Stimulated activated CD8-positive, alpha-beta memory T cell treated with anti-CD3 and anti-CD28 coated beads, Interleukin-4, amount 100 ng/mL, for 24 hours (primary cell): ENCODE measurements around the gene SART3.
A peak's percentile ranks its signal among the peaks of the same experiment; 100 is the strongest.

ENCODE experiments used
- DNase-seq: peaks from one replicate; pipeline ENCODE4 v3.0.0-alpha.2; 2020; ENCODE audit warnings: low read depth

SART3 gene

GRCh38 chr12:108560752-108561719 is at the start of gene SART3:
Gene SART3, minus strand, starts transcription at chr12:108561173. Its CDS starts 19 bp downstream, at chr12:108561154.
- DNase-seq: peak; percentile 71

DNA sequence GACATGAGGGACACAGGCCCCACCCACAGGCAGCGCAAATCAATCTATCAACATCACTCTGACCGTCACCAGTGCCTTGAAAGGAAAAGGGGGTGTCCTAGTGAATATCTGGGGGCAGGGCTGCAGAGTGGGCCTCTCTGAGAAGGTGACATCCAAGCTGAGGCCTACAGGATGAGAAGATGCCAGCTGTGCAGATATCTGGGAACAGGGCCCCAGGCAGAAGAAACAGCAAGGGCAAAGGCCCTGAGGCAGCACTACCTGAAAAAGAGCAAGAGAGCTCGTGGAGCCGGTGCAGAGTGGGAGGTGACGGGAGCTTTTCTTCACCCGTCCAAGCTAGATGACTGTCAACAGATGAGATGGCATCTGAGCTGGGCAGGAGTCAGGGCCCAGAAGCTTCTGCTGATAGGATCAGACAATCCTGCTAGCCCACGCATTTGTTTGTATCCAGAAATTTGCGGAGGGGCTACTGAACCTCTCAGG is 49.4 kb upstream of the SART3 start:
- DNase-seq: no peak

- no peak for DNase-seq
These were observed 48.8 kb upstream of the SART3 start for GRCh38 chr12:108609537-108610335.

- no peak for DNase-seq
These were observed 47.6 kb upstream of the SART3 start for GRCh38 chr12:108608616-108609015.

GRCh38 chr12:108607981-108608600 is 47.1 kb upstream of the SART3 start:
- DNase-seq: no peak

DNA sequence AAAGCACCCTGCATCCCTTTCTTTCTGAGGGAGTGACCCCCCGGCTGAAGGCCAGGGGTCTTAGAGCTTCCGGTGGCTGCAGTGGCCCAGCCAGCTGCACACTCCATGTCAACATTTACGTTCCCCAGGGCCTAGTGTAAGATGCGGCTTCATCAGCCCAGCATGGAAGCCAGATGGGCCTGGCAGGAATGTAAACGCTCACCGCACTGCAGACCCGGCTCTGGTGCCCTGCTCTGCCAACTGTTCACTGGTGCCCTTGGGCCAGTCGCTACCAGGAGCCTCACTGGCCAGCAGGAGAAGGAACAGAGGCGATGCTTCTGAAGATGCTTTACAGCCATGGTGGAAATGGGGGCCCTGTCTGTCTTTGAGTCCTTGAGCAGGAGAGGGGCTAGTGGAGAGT is 45.5 kb upstream of the SART3 start:
- no peak for DNase-seq

GRCh38 chr12:108605690-108606406 is 44.9 kb upstream of the SART3 start:
- DNase-seq: no peak

- no peak for DNase-seq
These were observed 44.2 kb upstream of the SART3 start for GRCh38 chr12:108605000-108605689.

- no peak for DNase-seq
These were observed 43.4 kb upstream of the SART3 start for GRCh38 chr12:108604208-108604941.

DNA sequence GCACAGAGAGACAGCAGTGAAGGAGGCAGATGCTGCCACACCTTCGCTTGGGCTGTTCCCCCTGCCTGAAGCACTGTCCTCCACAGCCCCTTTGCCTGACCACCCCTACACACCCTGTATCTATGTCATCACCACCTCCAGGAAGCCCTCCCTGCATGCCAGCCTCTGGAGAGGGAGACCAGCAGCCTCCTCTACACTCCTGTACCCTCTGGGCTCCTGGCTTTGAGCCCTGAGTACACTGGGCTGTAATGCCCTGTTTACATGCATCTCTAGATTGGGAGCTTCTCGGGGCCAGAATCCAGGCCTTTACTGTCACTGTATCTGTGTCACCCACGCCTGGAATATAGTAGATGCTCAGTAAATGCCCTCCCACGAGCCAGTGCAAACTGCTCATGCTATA is 42.8 kb upstream of the SART3 start:
- no peak for DNase-seq

DNA sequence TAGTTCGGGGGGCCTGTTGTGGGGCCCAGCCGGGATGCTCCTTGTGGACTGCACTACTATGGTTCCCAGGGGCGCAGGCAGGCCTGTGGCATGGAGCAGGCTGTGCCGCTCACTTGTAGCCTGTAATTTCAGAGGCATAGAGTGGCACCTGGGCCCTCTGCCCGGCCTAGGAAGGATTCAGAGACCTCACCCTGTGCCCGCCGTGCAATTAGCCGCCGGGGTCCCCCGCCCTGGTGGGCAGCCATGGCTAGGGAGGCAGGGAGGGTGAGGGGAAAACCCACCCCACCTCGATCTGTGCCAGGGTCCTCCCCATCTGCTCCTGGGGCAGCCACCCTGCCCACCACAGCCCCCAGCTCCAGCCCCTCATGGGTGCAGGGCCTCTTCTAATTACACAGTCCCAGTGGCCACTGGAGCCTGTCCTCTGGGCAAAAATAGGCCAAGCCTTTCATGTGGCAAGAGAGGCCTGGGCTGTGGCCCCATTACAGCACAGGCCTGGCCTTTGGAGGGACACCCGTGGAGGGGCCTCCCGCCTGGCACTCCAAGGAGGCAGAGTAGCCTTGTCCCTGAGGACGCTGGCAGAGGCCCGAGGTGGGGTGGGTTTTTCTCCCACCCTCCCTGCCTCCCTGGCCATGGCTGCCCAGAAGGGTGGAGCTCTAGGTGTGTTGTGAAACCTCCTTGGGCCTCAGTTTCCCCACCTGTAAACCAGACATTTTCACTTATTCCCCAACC is 42.2 kb upstream of the SART3 start:
- DNase-seq: no peak

DNA sequence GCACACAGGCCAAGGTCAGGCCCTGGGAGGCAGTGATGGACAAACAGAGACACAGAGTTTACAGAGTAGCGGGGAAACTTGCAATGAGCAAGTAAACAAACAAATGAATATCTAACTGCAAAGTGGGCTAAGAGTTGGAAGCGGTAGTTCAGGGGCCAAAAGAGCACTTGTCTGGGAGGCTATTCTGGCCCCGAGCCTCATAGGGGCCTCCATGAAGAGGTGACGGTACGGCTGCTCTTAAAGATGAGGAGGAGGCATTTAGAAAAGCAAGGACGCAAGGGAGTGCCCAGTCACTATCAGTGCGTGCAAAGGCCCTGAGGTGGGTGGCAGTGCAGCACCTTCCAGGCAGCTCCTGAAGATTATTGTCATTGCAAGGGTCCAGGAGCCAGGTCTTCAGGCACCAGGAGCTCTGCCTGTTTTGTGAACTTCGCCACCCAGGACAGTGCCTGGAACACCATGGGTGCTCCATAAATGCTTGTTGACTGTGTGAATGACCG is 41.3 kb upstream of the SART3 start:
- DNase-seq: no peak

DNA sequence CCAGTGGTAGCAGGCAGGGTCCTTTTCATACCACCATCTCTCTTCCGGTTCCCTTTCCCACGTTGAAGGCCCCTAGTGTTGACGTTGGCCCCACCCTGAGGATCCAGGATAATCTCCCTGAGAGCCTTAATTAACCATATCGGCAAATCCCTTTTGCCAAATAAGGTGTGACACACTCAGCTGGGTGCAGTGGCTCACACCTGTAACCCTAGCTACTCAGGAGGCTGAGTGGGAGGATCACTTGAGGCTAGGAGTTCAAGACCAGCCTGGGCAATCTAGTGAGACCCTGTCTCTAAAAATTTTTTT is 39.7 kb upstream of the SART3 start:
- DNase-seq: no peak

GRCh38 chr12:108599948-108600701 is 39.2 kb upstream of the SART3 start:
- no peak for DNase-seq

DNA sequence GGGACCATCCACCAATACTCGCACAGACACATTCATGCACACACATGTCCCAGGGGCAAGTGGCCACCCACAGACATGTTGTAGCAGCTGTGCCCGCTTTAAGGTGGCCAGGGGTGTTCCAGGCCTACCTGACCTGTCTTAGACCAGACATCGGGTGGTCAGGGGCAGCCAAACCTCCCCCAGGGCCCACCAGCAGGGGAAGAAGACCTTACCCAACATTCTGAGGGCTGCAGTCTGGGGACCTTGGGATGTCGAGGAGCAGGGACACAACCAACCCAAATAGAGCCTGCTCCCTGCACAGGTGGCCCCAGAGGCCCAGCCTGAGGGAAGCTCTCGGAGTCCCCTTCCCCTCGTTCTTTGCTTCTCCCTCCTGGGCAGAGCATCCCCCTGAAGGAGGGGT is 38.6 kb upstream of the SART3 start:
- no peak for DNase-seq

DNA sequence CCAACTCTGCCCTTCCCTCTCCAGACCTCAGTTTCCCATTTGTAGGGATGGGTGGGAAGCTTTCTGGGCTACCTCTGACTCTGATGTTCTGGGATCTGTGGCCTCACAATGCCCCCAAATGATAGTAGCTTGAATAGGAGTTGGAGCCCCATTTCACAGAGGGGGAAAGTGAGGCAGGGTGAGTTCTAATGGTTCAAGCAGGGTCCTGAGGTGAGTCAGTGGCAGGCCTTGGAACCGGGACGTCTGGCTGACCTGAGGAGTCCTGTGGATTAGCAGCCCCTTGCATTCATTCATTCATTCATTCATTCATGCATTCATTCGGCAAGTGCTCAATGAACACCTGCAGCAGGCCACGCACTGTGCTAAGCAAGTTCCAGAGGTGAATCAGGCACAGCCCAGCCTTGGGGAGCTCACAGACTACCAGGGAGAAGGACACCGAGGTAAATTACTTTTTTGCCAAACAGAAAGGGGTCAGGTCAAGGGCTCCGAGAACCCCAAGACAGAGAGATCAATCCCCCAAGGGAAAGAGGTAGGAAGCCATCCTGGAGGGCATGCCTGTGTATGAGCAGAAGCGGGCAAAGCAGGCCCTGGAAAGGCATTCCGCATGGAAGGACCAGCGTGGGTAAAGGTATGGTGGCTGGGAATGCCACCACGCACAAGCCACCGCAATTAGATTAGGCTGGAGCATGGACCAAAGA is 37.7 kb upstream of the SART3 start:
- no peak for DNase-seq

DNA sequence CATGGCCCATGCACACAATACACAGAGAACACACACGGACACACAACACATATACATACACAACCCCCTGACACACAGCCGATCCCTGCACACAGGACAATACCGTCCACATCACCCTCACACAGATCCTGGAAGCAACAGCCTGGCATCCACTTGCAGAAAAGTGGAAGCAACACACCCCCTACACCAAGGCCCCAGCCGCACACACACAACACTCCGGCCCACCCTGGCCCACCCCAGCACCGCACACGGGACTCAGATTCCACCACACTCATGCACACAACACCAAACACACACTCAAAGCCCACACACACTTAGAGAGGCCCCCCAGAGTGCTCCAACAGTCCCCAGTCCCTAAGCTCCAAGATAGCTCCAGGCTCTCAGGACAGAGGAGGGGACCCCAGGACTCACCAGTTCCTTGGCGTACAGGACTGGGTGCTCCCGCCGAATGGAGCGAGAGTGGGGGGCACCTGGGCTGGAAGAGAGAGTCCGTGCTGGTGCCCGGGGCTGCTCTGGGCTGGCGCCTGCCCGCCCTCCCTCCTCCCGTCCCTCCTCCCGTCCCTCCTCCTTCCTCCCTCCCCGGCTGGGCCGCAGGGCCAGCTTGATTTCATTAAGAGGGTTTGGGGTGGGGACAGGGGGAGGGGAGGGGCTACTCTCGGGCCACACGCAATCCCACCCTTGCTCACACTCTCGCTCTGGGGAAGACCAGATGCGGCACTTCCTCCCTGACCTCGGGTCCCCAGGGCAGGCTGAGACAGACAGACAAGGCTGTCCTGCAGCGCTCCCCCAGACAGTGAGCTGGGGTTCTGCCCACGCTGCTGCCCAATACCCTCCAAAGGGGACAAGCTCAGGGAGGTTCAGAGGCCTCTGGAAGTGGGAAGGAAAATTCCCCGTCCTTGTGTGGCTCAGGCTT is 36.8 kb upstream of the SART3 start, which contains the start of gene TMEM119:
Gene TMEM119, minus strand, starts transcription at position 526 of the 913 bp plus-strand sequence. CDS start 5,701 bp downstream, outside the sequence.
- DNase-seq: no peak
